ENCODE measurements around the gene CDON.

- TF ChIP-seq CTCF (conservative IDR thresholded peaks at IDR 0.05; ENCODE audit: low read depth, low read length): no peak
- no peak for TF ChIP-seq EZH2 (IDR thresholded peaks at IDR 0.05; ENCODE audit: low read length, unreplicated experiment)
These were observed 23.6 kb upstream of the CDON start for GRCh38 chr11:126086248-126086647.
